SK-N-SH (cell line): Measurements from ENCODE around the gene HRH3.

Source experiments
- CHD2 ChIP-seq: fragments of 150-350 bp; IDR thresholded peaks from 2 replicates; pipeline ENCODE4 v1.6.1; 2018; ENCODE audit warnings: low read length; ENCODE audit not compliant: partially characterized antibody
- ELF1 ChIP-seq: IDR thresholded peaks from 2 replicates; pipeline ENCODE4 v1.4.0; 2012
- EP300 ChIP-seq, 2 experiments: IDR thresholded peaks; 2 replicates each; pipeline versions ENCODE4 v1.4.0 to v1.6.1; 2012; ENCODE audit warnings: borderline replicate concordance in 1 of 2, low read depth in 1 of 2, low read length in 1 of 2
- EZH2phosphoT487 ChIP-seq: fragments of 200-600 bp; sonication (generic); IDR thresholded peaks from 2 replicates; pipeline ENCODE4 v1.6.1; 2017; ENCODE audit warnings: low read depth, mixed run types, mild to moderate bottlenecking, antibody characterized with exemption, moderate library complexity, borderline replicate concordance
- FOXM1 ChIP-seq: IDR thresholded peaks from 2 replicates; pipeline ENCODE4 v1.4.0; 2012; ENCODE audit warnings: low read depth, mild to moderate bottlenecking
- JUND ChIP-seq: IDR thresholded peaks from 2 replicates; pipeline ENCODE4 v1.4.0; 2012
- RAD21 ChIP-seq: IDR thresholded peaks from 2 replicates; pipeline ENCODE4 v1.6.1; 2012; ENCODE audit warnings: mild to moderate bottlenecking, low read length
- SMC3 ChIP-seq: IDR thresholded peaks from 2 replicates; pipeline ENCODE4 v1.6.1; 2012; ENCODE audit warnings: low read depth, low read length, improper control_type of control experiment
- TAF1 ChIP-seq: IDR thresholded peaks from 2 replicates; pipeline ENCODE4 v1.6.1; 2012; ENCODE audit warnings: low read depth, mild to moderate bottlenecking, low read length, moderate library complexity, borderline replicate concordance
- TF ChIP-seq, protein P1 (sequence below): fragments of 200-600 bp; sonication (generic); IDR thresholded peaks from 2 replicates; pipeline ENCODE4 v1.6.1; 2017; ENCODE audit warnings: antibody characterized with exemption, mild to moderate bottlenecking, moderate library complexity
- TF ChIP-seq, protein P2 (sequence below): fragments of 150-350 bp; IDR thresholded peaks from 2 replicates; pipeline ENCODE4 v1.6.1; 2017; ENCODE audit warnings: antibody characterized with exemption, low read length, low read depth, borderline replicate concordance
- TF ChIP-seq, protein P3 (sequence below): IDR thresholded peaks from 2 replicates; pipeline ENCODE4; 2012
- TF ChIP-seq, protein P4 (sequence below): IDR thresholded peaks from 2 replicates; pipeline ENCODE4 v1.4.0; 2012; ENCODE audit warnings: low read depth

DNA sequence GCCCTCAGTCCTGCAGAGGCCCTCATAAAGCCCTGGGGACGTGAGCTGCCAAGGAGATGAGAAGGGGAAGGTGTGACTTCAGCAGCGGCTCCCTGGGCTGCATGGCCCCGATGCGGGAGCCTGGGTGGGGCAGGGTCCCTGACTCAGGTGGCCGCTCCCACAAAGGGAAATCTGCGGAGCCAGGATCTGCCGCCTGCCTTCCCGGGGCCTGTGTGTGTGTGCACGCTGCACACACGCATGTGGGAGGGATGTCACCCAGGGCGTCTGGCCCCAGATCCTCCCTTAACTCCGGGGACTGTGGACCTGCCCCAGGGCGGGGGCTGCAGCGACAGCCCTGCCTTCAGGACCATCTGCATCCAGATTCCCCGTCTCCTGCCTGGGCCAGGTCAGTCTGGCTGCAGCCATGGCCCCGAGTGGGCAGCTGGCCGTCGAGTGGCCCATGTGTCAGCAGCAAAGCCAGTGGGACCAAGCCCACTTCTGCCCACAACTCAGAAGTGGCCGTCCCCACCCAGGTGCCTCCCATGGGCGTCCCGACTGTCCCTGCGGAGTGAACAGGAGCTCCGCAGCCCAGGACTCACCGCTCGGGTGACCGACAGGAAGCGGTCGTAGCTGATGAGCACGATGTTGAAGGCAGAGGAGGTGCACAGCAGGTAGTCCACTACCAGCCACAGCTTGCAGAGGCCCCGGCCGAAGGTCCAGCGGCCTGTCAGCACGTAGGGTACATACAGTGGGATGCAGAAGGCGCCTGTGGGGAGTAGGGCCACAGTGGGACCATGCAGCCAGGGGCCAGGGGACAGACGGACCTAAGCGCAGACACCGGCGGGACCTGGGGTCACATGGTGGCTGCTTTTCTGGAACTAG lies 1.9 kb downstream of the HRH3 start:
- TF ChIP-seq, protein P1, sequence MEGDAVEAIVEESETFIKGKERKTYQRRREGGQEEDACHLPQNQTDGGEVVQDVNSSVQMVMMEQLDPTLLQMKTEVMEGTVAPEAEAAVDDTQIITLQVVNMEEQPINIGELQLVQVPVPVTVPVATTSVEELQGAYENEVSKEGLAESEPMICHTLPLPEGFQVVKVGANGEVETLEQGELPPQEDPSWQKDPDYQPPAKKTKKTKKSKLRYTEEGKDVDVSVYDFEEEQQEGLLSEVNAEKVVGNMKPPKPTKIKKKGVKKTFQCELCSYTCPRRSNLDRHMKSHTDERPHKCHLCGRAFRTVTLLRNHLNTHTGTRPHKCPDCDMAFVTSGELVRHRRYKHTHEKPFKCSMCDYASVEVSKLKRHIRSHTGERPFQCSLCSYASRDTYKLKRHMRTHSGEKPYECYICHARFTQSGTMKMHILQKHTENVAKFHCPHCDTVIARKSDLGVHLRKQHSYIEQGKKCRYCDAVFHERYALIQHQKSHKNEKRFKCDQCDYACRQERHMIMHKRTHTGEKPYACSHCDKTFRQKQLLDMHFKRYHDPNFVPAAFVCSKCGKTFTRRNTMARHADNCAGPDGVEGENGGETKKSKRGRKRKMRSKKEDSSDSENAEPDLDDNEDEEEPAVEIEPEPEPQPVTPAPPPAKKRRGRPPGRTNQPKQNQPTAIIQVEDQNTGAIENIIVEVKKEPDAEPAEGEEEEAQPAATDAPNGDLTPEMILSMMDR: no peak
- TF ChIP-seq, protein P2, sequence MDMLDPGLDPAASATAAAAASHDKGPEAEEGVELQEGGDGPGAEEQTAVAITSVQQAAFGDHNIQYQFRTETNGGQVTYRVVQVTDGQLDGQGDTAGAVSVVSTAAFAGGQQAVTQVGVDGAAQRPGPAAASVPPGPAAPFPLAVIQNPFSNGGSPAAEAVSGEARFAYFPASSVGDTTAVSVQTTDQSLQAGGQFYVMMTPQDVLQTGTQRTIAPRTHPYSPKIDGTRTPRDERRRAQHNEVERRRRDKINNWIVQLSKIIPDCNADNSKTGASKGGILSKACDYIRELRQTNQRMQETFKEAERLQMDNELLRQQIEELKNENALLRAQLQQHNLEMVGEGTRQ: no peak
- no peak for TF ChIP-seq JUND
- no peak for TF ChIP-seq SMC3
- no peak for TF ChIP-seq RAD21
- TF ChIP-seq, protein P3, sequence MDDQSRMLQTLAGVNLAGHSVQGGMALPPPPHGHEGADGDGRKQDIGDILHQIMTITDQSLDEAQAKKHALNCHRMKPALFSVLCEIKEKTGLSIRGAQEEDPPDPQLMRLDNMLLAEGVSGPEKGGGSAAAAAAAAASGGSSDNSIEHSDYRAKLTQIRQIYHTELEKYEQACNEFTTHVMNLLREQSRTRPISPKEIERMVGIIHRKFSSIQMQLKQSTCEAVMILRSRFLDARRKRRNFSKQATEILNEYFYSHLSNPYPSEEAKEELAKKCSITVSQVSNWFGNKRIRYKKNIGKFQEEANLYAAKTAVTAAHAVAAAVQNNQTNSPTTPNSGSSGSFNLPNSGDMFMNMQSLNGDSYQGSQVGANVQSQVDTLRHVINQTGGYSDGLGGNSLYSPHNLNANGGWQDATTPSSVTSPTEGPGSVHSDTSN: no peak
- TF ChIP-seq TAF1: no peak
- no peak for TF ChIP-seq FOXM1
- no peak for TF ChIP-seq EP300 (IDR thresholded peaks at IDR 0.05; ENCODE audit: borderline replicate concordance in 1 of 2, low read depth in 1 of 2, low read length in 1 of 2)
- TF ChIP-seq ELF1: no peak
- no peak for TF ChIP-seq EZH2phosphoT487
- no peak for TF ChIP-seq CHD2
- TF ChIP-seq, protein P4, sequence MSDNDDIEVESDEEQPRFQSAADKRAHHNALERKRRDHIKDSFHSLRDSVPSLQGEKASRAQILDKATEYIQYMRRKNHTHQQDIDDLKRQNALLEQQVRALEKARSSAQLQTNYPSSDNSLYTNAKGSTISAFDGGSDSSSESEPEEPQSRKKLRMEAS: no peak
